Effector memory CD8-positive, alpha-beta T cell (primary cell): ENCODE results near the gene FAM3D.
A peak's percentile ranks its signal among the peaks of the same experiment; 100 is the strongest.

Source experiments
- ATAC-seq: fragments of 150-1000 bp; cut with Tn5 transposase; replicated peaks from 2 replicates; pipeline ENCODE4 v1.10.0; 2021; ENCODE audit warnings: mild to moderate bottlenecking, moderate library complexity
- DNase-seq, 3 experiments: peaks; one replicate each; pipeline ENCODE4 v3.0.0; 2021
- H3K27ac Mint-ChIP-seq, 2 donors: one replicate each; pipeline ENCODE4 v1.8.0; 2022; ENCODE audit warnings: mild to moderate bottlenecking in 2 of 2, mixed read lengths in 2 of 2, moderate library complexity in 2 of 2
- H3K27me3 Mint-ChIP-seq, 2 donors: one replicate each; pipeline ENCODE4 v1.8.0; 2022; ENCODE audit warnings: mixed read lengths in 2 of 2
- H3K36me3 Mint-ChIP-seq: one replicate; pipeline ENCODE4 v1.8.0; 2022; ENCODE audit warnings: mild to moderate bottlenecking, moderate library complexity, mixed read lengths; ENCODE audit not compliant: insufficient read depth
- H3K4me1 Mint-ChIP-seq, 2 donors: one replicate each; pipeline ENCODE4 v1.8.0; 2022; ENCODE audit warnings: low read depth in 2 of 2, mixed read lengths in 2 of 2
- H3K4me3 Mint-ChIP-seq, 2 donors: one replicate each; pipeline ENCODE4 v1.8.0; 2022; ENCODE audit warnings: mild to moderate bottlenecking in 2 of 2, mixed read lengths in 2 of 2, moderate library complexity in 2 of 2
- H3K9me3 Mint-ChIP-seq, 2 donors: one replicate each; pipeline ENCODE4 v1.8.0; 2022; ENCODE audit warnings: mixed read lengths in 2 of 2

FAM3D gene

GRCh38 chr3:58658508-58658907, 8.1 kb downstream of the FAM3D start:
- H3K27ac Mint-ChIP-seq, result no peak overlapping the region
- ATAC-seq (no peak), DNase-seq (no peak)

GRCh38 chr3:58657571-58658141, 8.9 kb downstream of the FAM3D start:
- Mint-ChIP-seq H3K36me3 (no peaks in the 10 kb centered on the region), H3K27ac (no peak overlapping the region), H3K27me3 (peaks cover 22 to 48% of the 10 kb centered on the region in 2 donors), H3K9me3 (peaks cover 0 to 3% of the 10 kb centered on the region in 2 donors), H3K4me1 (no peaks in the 10 kb centered on the region), H3K4me3 (no peak overlapping the region)
- DNase-seq (no peak), ATAC-seq (no peak)

More at GRCh38 chr3:58658508-58658907, 8.1 kb downstream of the FAM3D start:
- no peaks in the 10 kb centered on the region for H3K9me3 Mint-ChIP-seq
- peaks cover 21 to 41% of the 10 kb centered on the region in 2 donors for H3K27me3 Mint-ChIP-seq
- H3K4me1 Mint-ChIP-seq, result no peaks in the 10 kb centered on the region
- no peaks in the 10 kb centered on the region for H3K36me3 Mint-ChIP-seq
- no peak overlapping the region for H3K4me3 Mint-ChIP-seq

- Mint-ChIP-seq H3K36me3 (no peaks in the 10 kb centered on the region), H3K9me3 (peaks cover 1 to 8% of the 10 kb centered on the region in 2 donors), H3K27me3 (peaks cover 22 to 54% of the 10 kb centered on the region in 2 donors), H3K4me3 (no peak overlapping the region), H3K27ac (no peak overlapping the region), H3K4me1 (no peaks in the 10 kb centered on the region)
- DNase-seq (no peak), ATAC-seq (no peak)
Measured at GRCh38 chr3:58657036-58657520, 9.5 kb downstream of the FAM3D start.

- ATAC-seq, result no peak
- DNase-seq, result no peak
- no peak overlapping the region for H3K27ac Mint-ChIP-seq
- no peak overlapping the region for H3K4me3 Mint-ChIP-seq
- no peaks in the 10 kb centered on the region for H3K36me3 Mint-ChIP-seq
- H3K9me3 Mint-ChIP-seq, result peaks cover 1 to 8% of the 10 kb centered on the region in 2 donors
- H3K4me1 Mint-ChIP-seq, result no peaks in the 10 kb centered on the region
- peaks cover 22 to 54% of the 10 kb centered on the region in 2 donors for H3K27me3 Mint-ChIP-seq
Measured at GRCh38 chr3:58656631-58657030, 9.9 kb downstream of the FAM3D start.

GRCh38 chr3:58654466-58654865, 12.1 kb downstream of the FAM3D start:
- Mint-ChIP-seq H3K9me3 (peaks cover 1 to 8% of the 10 kb centered on the region in 2 donors), H3K27me3 (peaks cover 22 to 65% of the 10 kb centered on the region in 2 donors), H3K4me3 (no peak overlapping the region), H3K4me1 (no peaks in the 10 kb centered on the region), H3K27ac (no peak overlapping the region), H3K36me3 (no peaks in the 10 kb centered on the region)
- ATAC-seq, result no peak
- DNase-seq, result no peak

- H3K27me3 Mint-ChIP-seq, result peaks cover 28 to 72% of the 10 kb centered on the region in 2 donors
- H3K4me1 Mint-ChIP-seq, result peaks cover 0 to 2% of the 10 kb centered on the region in 2 donors
- no peak overlapping the region for H3K27ac Mint-ChIP-seq
Measured at GRCh38 chr3:58652624-58653023, 13.9 kb downstream of the FAM3D start.

GRCh38 chr3:58651276-58651675, 15.3 kb downstream of the FAM3D start:
- H3K27ac Mint-ChIP-seq, result no peak overlapping the region
- ATAC-seq, result no peak
- no peak for DNase-seq
- no peak overlapping the region for H3K4me3 Mint-ChIP-seq
- peaks cover 0 to 2% of the 10 kb centered on the region in 2 donors for H3K4me1 Mint-ChIP-seq
- peaks cover 1 to 8% of the 10 kb centered on the region in 2 donors for H3K9me3 Mint-ChIP-seq
- H3K27me3 Mint-ChIP-seq, result peaks cover 18 to 72% of the 10 kb centered on the region in 2 donors
- peaks cover 3% of the 10 kb centered on the region for H3K36me3 Mint-ChIP-seq

More at GRCh38 chr3:58652624-58653023, 13.9 kb downstream of the FAM3D start:
- H3K4me3 Mint-ChIP-seq, result no peak overlapping the region
- peaks cover 1 to 8% of the 10 kb centered on the region in 2 donors for H3K9me3 Mint-ChIP-seq
- DNase-seq, result no peak
- ATAC-seq, result no peak
- peaks cover 3% of the 10 kb centered on the region for H3K36me3 Mint-ChIP-seq

- no peak for ATAC-seq
- peaks cover 5 to 66% of the 10 kb centered on the region in 2 donors for H3K27me3 Mint-ChIP-seq
- peaks cover 3% of the 10 kb centered on the region for H3K36me3 Mint-ChIP-seq
- DNase-seq, result no peak
- peaks cover 1 to 4% of the 10 kb centered on the region in 2 donors for H3K9me3 Mint-ChIP-seq
- no peak overlapping the region for H3K4me3 Mint-ChIP-seq
- H3K4me1 Mint-ChIP-seq, result peaks cover 0 to 2% of the 10 kb centered on the region in 2 donors
- no peak overlapping the region for H3K27ac Mint-ChIP-seq
Measured at GRCh38 chr3:58647381-58648141, 19.0 kb downstream of the FAM3D start.

GRCh38 chr3:58646503-58646902, 20.1 kb downstream of the FAM3D start:
- Mint-ChIP-seq H3K9me3 (no peaks in the 10 kb centered on the region), H3K4me1 (peaks cover 0 to 2% of the 10 kb centered on the region in 2 donors), H3K4me3 (no peak overlapping the region), H3K27me3 (peaks cover 5 to 65% of the 10 kb centered on the region in 2 donors), H3K36me3 (peaks cover 3% of the 10 kb centered on the region), H3K27ac (no peak overlapping the region)
- DNase-seq, result no peak
- no peak for ATAC-seq

GRCh38 chr3:58645726-58646125, 20.8 kb downstream of the FAM3D start:
- no peak overlapping the region for H3K4me3 Mint-ChIP-seq
- ATAC-seq (no peak), DNase-seq (no peak)
- H3K27me3 Mint-ChIP-seq, result peaks cover 5 to 65% of the 10 kb centered on the region in 2 donors
- H3K9me3 Mint-ChIP-seq, result no peaks in the 10 kb centered on the region
- no peak overlapping the region for H3K27ac Mint-ChIP-seq
- H3K36me3 Mint-ChIP-seq, result peaks cover 3% of the 10 kb centered on the region
- H3K4me1 Mint-ChIP-seq, result peaks cover 0 to 3% of the 10 kb centered on the region in 2 donors

GRCh38 chr3:58642846-58643245, 23.7 kb downstream of the FAM3D start:
- no peaks in the 10 kb centered on the region for H3K36me3 Mint-ChIP-seq
- no peaks in the 10 kb centered on the region for H3K9me3 Mint-ChIP-seq
- DNase-seq (no peak), ATAC-seq (no peak)
- H3K4me1 Mint-ChIP-seq, result peaks cover 0 to 4% of the 10 kb centered on the region in 2 donors
- H3K27ac Mint-ChIP-seq, result no peak overlapping the region
- no peak overlapping the region for H3K4me3 Mint-ChIP-seq
- peaks cover 2 to 54% of the 10 kb centered on the region in 2 donors for H3K27me3 Mint-ChIP-seq

GRCh38 chr3:58640700-58641372, 25.7 kb downstream of the FAM3D start:
- H3K27me3 Mint-ChIP-seq, result peaks cover 8 to 49% of the 10 kb centered on the region in 2 donors
- no peaks in the 10 kb centered on the region for H3K36me3 Mint-ChIP-seq
- no peak overlapping the region for H3K4me3 Mint-ChIP-seq
- no peak overlapping the region for H3K27ac Mint-ChIP-seq
- peaks cover 0 to 4% of the 10 kb centered on the region in 2 donors for H3K4me1 Mint-ChIP-seq
- no peaks in the 10 kb centered on the region for H3K9me3 Mint-ChIP-seq
- DNase-seq (peak; percentile 14 to 25 (median 17)), ATAC-seq (peak; percentile 54)

GRCh38 chr3:58639842-58640241, 26.7 kb downstream of the FAM3D start:
- DNase-seq (no peak), ATAC-seq (no peak)
- Mint-ChIP-seq H3K27ac (no peak overlapping the region), H3K4me1 (peaks cover 0 to 4% of the 10 kb centered on the region in 2 donors), H3K9me3 (no peaks in the 10 kb centered on the region), H3K36me3 (no peaks in the 10 kb centered on the region), H3K4me3 (no peak overlapping the region), H3K27me3 (peaks cover 11 to 50% of the 10 kb centered on the region in 2 donors)
